ENCODE measurements around the gene ZBTB7A. TPM values are rescaled to one million over a fixed set of nuclear protein-coding genes. Genes with fewer than 3 reads are reported as not detected.
A peak's percentile ranks its signal among the peaks of the same experiment; 100 is the strongest.

The ZBTB7A gene
- total RNA-seq, 1 donor from 2014 or later: 7.1 TPM

DNA sequence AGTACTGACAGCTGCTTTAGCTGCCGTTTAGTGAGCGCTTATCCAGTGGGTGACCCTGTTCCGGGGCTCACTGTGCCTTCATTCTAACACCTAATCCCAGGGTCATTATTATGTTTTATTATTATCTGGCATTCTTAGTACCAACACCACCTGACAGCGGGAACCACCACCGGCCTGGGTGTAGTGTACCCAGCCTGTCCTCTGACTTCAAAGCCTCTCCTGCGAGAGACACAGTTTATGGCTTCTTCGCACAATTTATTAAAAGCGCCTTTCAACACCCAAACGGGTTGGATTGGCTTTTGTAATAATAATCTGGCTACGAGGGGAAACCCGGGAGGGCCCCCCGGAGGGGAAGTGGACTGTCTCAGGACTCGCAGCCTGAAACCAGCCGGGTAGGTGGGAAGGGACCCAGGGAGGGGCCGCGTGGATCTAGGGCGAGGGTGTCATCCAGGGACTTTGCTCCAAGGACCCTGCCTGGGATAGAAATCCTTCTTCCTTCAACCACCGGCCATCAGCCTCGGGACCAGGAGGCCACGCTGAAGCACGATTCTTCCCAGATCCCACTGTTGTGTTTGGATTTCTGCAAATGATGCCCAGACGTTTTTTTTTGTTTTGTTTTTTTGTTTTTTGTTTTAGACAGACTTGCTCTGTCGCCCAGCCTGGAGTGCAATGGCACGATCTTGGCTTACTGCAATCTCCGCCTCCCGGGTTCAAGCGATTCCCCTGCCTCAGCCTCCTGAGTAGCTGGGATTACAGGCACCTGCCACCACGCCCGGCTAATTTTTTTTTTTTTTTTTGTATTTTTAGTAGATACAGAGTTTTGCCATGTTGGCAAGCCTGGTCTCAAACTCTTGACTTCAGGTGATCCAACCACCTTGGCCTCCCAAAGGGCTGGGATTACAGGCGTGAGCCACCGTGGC lies 1.6 kb upstream of the ZBTB7A start:
- DNase-seq (ENCODE audit: low read depth in 2 of 2): no peak

- DNase-seq (ENCODE audit: low read depth in 2 of 2): peak in 1 of 2 donors; percentile 50
Observed at GRCh38 chr19:4067396-4068046, 822 bp upstream of the ZBTB7A start.

GRCh38 chr19:4066176-4066606 lies 508 bp downstream of the ZBTB7A start:
- DNase-seq (ENCODE audit: low read depth in 2 of 2): no peak

GRCh38 chr19:4065430-4066175 lies 1.1 kb downstream of the ZBTB7A start:
- DNase-seq (ENCODE audit: low read depth in 2 of 2): peak; percentile 99 to 100

DNA sequence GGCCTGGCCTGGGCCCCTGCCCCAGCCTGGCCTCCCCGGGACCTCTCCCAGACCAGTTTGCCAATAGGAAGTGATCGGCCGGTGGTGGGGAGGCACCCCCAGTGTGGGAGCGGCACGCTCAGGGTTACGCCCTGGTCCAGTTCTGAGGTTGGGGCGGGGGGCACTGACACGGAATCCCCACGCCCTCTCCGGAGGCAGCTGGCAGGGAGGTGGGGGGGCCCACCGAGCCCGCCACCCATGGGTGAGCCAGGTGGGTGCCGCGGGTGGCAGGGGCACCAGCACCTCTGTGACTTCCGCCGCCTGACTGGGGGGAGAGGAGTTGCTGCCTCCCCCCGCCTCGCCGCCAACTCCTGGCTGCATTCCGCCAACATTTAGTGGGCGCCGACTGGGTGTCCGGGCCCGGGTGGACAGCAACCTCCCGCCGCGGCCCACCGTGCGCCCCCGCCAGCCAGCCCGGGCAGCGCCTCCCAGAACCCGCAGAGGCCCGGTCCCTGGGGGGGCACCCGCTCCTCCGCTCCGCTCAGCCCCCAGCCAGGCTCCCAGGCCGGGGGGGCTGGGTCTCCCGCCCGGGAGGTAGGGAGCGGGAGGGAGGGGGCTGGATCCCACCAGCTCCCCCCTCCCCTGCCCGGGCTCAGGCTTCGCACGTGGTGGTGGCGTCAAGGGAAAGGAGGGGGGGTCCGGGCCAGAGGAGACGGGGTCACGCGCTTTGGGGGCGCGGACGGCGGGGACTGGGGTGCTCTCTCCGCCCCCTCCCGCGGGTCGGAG lies 2.0 kb downstream of the ZBTB7A start:
- DNase-seq (ENCODE audit: low read depth in 2 of 2): peak; percentile 56 to 68

GRCh38 chr19:4064149-4064495 lies 2.6 kb downstream of the ZBTB7A start:
- peak; percentile 40 to 57 for DNase-seq (ENCODE audit: low read depth in 2 of 2)

GRCh38 chr19:4063369-4064148 lies 3.1 kb downstream of the ZBTB7A start:
- no peak for DNase-seq (ENCODE audit: low read depth in 2 of 2)

- DNase-seq (ENCODE audit: low read depth in 2 of 2): no peak
Observed at GRCh38 chr19:4062419-4063368, 4.0 kb downstream of the ZBTB7A start.

DNA sequence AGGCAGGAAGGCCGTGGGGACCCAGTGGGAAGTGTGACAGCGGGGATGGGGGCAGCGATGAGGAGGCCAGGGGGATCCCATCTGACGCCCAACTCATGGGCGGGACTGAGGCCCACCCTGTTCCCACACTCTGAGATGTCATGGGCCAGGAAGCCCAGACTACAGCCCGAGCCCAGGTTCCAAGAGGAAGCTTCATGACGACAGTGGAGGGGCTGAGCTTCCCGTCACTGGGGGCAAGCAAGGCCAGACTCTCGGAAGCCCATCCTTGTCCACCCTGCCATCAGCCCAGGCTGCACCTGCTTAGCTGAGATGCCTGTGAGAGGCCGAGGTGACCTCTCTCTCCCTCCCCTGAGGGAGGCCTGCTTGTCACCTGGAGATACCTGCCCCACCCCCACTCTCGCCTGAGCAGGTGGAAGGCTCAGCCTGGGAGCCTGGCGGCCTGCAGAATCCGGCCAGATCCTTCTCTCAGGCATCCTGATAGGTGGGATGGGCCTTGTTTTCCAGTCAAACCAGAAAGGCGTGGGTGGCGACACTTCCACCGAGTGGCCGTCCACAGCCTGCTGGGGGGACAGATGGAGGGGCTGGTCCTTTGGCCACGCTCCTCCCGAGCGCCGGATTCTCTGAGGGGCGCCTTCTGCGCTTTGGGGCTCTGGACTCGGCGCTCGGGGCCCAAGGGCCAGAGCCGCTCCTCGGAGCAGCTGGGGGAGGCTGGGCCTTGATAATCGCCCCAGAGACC lies 4.8 kb downstream of the ZBTB7A start:
- no peak for DNase-seq (ENCODE audit: low read depth in 2 of 2)

DNA sequence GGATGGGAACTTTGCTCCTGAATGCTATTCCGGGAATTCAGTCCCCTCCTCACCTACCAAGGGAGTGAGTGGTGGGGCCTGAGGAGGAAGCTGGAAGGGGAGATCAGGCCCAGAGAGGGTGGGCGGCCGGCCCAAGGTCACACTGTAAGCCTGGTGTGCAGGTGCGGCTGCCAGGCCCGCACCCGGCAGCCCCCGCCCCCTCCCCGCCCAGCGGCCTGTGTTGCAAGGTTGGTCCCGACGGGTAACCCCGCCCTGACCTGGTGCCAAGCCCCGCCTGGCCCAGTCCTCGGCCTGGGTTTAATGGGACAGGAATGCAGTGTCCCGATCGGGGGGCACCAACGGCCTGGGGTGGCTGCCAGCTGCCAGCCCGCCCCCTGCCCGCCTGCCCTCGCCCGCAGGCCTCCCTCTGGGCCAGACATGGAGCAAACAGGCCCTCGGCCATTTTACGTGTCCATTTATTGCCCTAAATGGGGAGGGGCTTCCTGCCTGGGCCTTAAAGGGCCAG lies 5.5 kb downstream of the ZBTB7A start:
- peak in 1 of 2 donors; percentile 64 for DNase-seq (ENCODE audit: low read depth in 2 of 2)

GRCh38 chr19:4060621-4061177 lies 6.0 kb downstream of the ZBTB7A start:
- no peak for DNase-seq (ENCODE audit: low read depth in 2 of 2)

DNA sequence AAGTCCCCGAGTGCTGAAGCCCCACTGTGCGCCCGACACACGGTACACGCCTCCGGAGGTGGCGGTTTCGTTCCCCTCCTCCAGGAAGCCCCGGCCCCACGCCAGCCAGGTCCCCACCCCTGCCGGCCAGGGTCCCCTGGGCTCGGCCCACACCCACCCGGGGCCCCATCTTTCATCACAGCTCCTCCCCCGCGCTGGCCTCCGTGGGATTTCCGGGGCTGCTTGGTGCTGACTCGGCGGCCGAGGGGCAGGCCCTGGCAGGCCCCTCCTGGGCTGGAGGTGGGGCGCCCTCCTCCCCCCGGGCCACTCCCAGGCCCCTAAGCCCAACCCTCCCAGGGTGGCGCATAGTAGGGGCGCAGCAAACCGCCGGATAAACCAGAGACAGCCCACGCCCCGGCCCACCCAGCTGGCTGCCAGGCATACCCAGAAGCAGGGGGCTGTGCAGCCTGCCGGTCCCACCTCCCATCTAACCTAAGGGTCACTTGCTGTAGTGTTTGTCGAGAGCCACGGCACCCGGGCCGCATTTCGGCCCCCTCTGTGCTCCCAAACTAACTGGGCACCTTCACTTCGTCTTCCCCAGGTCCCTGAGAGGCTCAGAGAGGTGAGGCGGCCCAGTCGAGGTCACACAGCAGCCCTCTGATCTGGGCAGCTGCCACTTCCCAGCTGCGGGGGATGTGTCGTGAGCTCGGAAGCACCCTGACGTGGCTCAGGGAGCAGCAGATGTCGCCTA lies 6.6 kb downstream of the ZBTB7A start:
- DNase-seq (ENCODE audit: low read depth in 2 of 2): no peak

- DNase-seq (ENCODE audit: low read depth in 2 of 2): no peak
Observed at GRCh38 chr19:4059453-4059871, 7.2 kb downstream of the ZBTB7A start.

DNA sequence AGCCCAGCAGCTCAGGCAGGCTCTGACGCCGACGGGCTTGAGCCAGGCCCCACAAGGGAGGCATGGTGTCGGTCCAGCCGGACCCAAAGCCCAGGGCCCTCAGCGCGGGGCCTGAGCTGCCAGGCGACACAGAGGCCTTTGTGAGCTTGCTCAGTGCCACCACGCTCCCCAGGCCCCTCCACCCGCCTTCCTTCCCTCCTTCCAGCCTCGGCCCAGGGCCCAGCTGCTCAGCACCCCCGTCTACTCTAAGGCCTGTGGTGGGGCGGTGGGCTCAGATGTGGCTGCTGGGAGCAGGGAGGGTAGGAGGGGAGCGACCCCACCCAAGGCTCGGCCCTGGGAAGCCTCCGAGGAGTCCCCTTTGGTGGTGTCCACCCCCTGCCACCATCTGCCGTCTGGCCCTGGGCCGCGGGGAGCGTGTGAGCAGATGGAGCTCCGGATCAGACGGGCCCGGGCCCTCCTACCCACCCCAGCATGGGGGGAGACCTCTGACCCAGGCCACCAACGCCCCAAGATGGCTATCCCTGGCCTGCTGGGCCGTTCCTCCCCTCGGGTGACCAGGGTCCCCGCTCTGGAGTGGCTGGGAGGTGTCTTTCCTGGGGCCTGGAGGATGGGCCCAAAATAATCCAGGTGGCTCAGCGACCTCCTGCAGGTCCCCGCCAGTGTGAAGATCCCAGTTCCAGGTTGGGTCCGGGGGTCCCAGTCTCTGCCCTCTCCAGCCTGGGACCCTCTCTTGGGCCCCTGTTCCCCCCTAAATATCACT lies 7.8 kb downstream of the ZBTB7A start:
- no peak for DNase-seq (ENCODE audit: low read depth in 2 of 2)

DNA sequence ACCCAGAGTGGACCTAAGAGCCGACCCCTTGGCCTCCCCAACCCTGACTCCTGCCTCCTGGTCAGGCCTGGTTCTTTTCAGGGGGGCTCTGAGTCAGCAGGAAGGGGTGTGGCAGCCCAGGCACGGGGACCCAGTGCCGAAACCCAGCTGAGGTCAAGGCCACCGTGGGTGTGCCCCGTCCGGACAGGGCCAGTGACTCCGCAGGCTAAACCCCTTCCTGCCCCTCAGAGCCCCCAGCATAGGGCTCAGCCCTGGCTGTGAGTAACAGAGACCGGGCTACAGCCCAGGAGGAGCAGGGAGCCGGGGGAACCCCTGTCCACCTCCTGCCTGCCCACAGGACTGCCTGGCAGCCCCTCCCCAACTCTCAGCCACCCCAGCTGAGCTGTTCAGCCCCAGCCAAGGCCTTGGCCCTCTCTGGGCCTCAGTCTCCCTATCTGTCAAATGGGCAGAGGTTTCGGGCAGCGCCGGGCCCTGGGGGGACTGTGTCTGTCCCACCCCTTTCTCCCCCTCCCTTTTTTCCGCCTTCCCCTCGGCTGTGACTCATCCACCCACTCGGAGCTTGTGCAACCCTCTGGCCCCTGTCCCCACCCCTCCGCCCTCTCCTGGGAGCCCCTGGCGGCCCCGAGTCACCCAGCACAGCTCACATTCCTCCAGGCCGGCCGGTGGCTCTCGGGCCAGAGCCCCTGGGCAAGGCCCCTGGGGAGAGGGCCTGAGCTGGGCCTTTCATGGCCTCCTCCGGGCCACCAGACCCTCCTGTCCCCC lies 8.6 kb downstream of the ZBTB7A start:
- peak; percentile 85 to 88 for DNase-seq (ENCODE audit: low read depth in 2 of 2)

GRCh38 chr19:4055209-4055552 lies 11.5 kb downstream of the ZBTB7A start:
- no peak for DNase-seq (ENCODE audit: low read depth in 2 of 2)
